K562 (cell line): ENCODE data around the gene CSMD2. TPM values are rescaled to one million over a fixed set of nuclear protein-coding genes. Genes with fewer than 3 reads are reported as not detected.

Experiments
- ATAC-seq: fragments of 200-7000 bp; cut with Tn5 transposase; 3 replicates; pipeline ENCODE4 v1.9.1; 2020; ENCODE audit warnings: moderate library complexity
- BruUV-seq: library from RNA; stranded (reverse); fragments of 400-500 nt; replicated peaks from 2 replicates; lab custom pipeline; 2021; lab: Mats Ljungman, UMichigan
- CTCF ChIA-PET: fragments of 300-600 bp; formaldehyde crosslinking; extraction: SDS; loops from one replicate; lab custom pipeline; 2021; ENCODE audit warnings: low intra/inter-chr PET ratio; lab: Yijun Ruan, JAX
- POLR2A ChIA-PET: fragments of 300-600, 350-650 bp; sonication (Branson Sonifier 250); formaldehyde crosslinking; extraction: SDS; loops from one replicate; lab custom pipeline; 2021; ENCODE audit warnings: antibody characterized with exemption, inconsistent platforms; lab: Yijun Ruan, JAX
- DNase-seq, 4 experiments: peaks; one replicate each; pipeline versions ENCODE4 v3.0.0 to v3.0.0-alpha.2; 2011 to 2018; ENCODE audit warnings: low spot score in 3 of 4, mixed read lengths in 3 of 4; ENCODE audit errors: extremely low read depth in 1 of 4
- FAIRE-seq: peaks from 2 replicates; lab custom pipeline; 2011; peaks lifted over from hg19 to GRCh38; lab: Jason Lieb, UNC
- H2AFZ ChIP-seq: 2 replicates; pipeline ENCODE4 v1.6.0; 2011; ENCODE audit warnings: low read depth, low read length, control low read depth, inconsistent platforms
- H3K27ac ChIP-seq: fragments of 200-600 bp; 3 replicates; pipeline ENCODE4 v1.8.0; 2011; ENCODE audit warnings: low read depth, mild to moderate bottlenecking, control low read depth, inconsistent platforms, low read length, moderate library complexity, mixed read lengths; ENCODE audit errors: extremely low read depth
- H3K27me3 ChIP-seq, 2 experiments: fragments of 300-600 bp in 1 of 2; 2 replicates in 1 of 2; 3 replicates in 1 of 2; pipeline versions ENCODE4 v1.6.0 to v1.8.0; 2011; ENCODE audit warnings: inconsistent platforms in 2 of 2, low read length in 2 of 2, mild to moderate bottlenecking in 1 of 2, mixed read lengths in 1 of 2, moderate library complexity in 1 of 2; ENCODE audit not compliant: control insufficient read depth in 2 of 2, insufficient read depth in 2 of 2
- H3K36me3 ChIP-seq: fragments of 300-600 bp; 3 replicates; pipeline ENCODE4 v1.8.0; 2011; ENCODE audit warnings: mild to moderate bottlenecking, low read length, inconsistent platforms; ENCODE audit not compliant: control insufficient read depth, insufficient read depth
- H3K4me1 ChIP-seq, 2 experiments: fragments of 200-600 bp in 1 of 2; replicated peaks in 1 of 2; 2 replicates in 1 of 2; 3 replicates in 1 of 2; pipeline versions ENCODE4 v1.5.1 to v1.8.0; 2011; ENCODE audit warnings: inconsistent platforms in 2 of 2, low read length in 2 of 2, mild to moderate bottlenecking in 1 of 2, mixed read lengths in 1 of 2, moderate library complexity in 1 of 2; ENCODE audit not compliant: control insufficient read depth in 2 of 2, insufficient read depth in 2 of 2
- H3K4me2 ChIP-seq: 2 replicates; pipeline ENCODE4 v1.6.1; 2011; ENCODE audit warnings: low read length, control low read depth, inconsistent platforms, mixed read lengths; ENCODE audit not compliant: insufficient read depth
- H3K4me3 ChIP-seq: fragments of 200-600 bp; sonication (generic), shearing (Covaris generic); 2 replicates; pipeline ENCODE4 v1.5.1; 2016; ENCODE audit warnings: control low read depth, inconsistent platforms
- H3K79me2 ChIP-seq: fragments of 200-600 bp; 3 replicates; pipeline ENCODE4 v1.8.0; 2011; ENCODE audit warnings: low read length, inconsistent platforms; ENCODE audit not compliant: control insufficient read depth, insufficient read depth
- H3K9ac ChIP-seq, 2 experiments: 2 replicates each; pipeline versions ENCODE4 v1.6.0 to v1.6.1; 2011; ENCODE audit warnings: low read depth in 2 of 2, low read length in 2 of 2, control low read depth in 1 of 2, inconsistent platforms in 1 of 2, mild to moderate bottlenecking in 1 of 2, mixed read lengths in 1 of 2; ENCODE audit not compliant: insufficient read depth in 1 of 2
- H3K9me1 ChIP-seq: one replicate; pipeline ENCODE4 v1.6.0; 2011; ENCODE audit warnings: inconsistent platforms, mild to moderate bottlenecking, low read length, moderate library complexity; ENCODE audit not compliant: control insufficient read depth, insufficient read depth
- H3K9me3 ChIP-seq: replicated peaks from 2 replicates; pipeline ENCODE4 v1.5.1; 2011; ENCODE audit warnings: low read depth, low read length, inconsistent platforms; ENCODE audit not compliant: control insufficient read depth, insufficient read depth
- H4K20me1 ChIP-seq: replicated peaks from 2 replicates; pipeline ENCODE4 v1.6.1; 2011; ENCODE audit warnings: low read length, inconsistent platforms, mixed read lengths; ENCODE audit not compliant: control insufficient read depth, insufficient read depth
- ARNT ChIP-seq, 2 experiments: fragments of 450-650 bp; IDR thresholded peaks; 2 replicates each; pipeline ENCODE4 v1.6.1; 2016; ENCODE audit warnings: mild to moderate bottlenecking in 1 of 2
- ATF7 ChIP-seq: fragments of 450-650 bp; IDR thresholded peaks from 2 replicates; pipeline ENCODE4 v1.7.1; 2014; ENCODE audit warnings: mild to moderate bottlenecking, moderate library complexity
- BRD4 ChIP-seq: fragments of 200-600 bp; sonication (generic); IDR thresholded peaks from 2 replicates; pipeline ENCODE4 v1.6.1; 2017; ENCODE audit warnings: inconsistent platforms
- CBFB ChIP-seq: sonication (generic); formaldehyde crosslinking; IDR thresholded peaks from 2 replicates; pipeline ENCODE4 v1.4.0; 2020; ENCODE audit warnings: mild to moderate bottlenecking, missing genetic modification reagents
- CTBP1 ChIP-seq: fragments of 450-650 bp; IDR thresholded peaks from 2 replicates; pipeline ENCODE4 v1.6.1; 2016; ENCODE audit warnings: borderline replicate concordance
- HMG20B ChIP-seq: fragments of 250-450 bp; sonication (Bioruptor Pico); IDR thresholded peaks from 2 replicates; pipeline ENCODE4 v1.5.0; 2021; ENCODE audit warnings: mild to moderate bottlenecking
- HNRNPH1 ChIP-seq: fragments of 200-400 bp; formaldehyde crosslinking; optimal IDR thresholded peaks from 2 replicates; pipeline ENCODE3; 2017; ENCODE audit warnings: low read depth, mild to moderate bottlenecking, low read length, moderate library complexity
- PHB2 ChIP-seq: fragments of 450-650 bp; IDR thresholded peaks from 2 replicates; pipeline ENCODE4 v1.6.1; 2017; ENCODE audit warnings: low read depth
- SLC30A9 ChIP-seq: fragments of 250-450 bp; sonication (Bioruptor Pico); IDR thresholded peaks from 2 replicates; pipeline ENCODE4 v1.8.0; 2022; ENCODE audit warnings: mild to moderate bottlenecking, moderate library complexity
- TEAD4 ChIP-seq, 2 experiments: sonication (generic) in 1 of 2; formaldehyde crosslinking in 1 of 2; IDR thresholded peaks; 2 replicates each; pipeline versions ENCODE4 v1.6.1 to v1.8.0; 2012 to 2022; ENCODE audit warnings: borderline replicate concordance in 1 of 2, inconsistent platforms in 1 of 2, low read length in 1 of 2, mild to moderate bottlenecking in 1 of 2, missing genetic modification reagents in 1 of 2
- TGIF2 ChIP-seq: sonication (generic); formaldehyde crosslinking; IDR thresholded peaks from 2 replicates; pipeline ENCODE4 v1.8.1; 2022; ENCODE audit warnings: mild to moderate bottlenecking, missing genetic modification reagents, moderate library complexity
- ZBTB1 ChIP-seq: sonication (generic); formaldehyde crosslinking; IDR thresholded peaks from 2 replicates; pipeline ENCODE4 v1.8.1; 2023; ENCODE audit warnings: missing genetic modification reagents, low read depth, mild to moderate bottlenecking, borderline replicate concordance
- ZNF121 ChIP-seq: sonication (generic); formaldehyde crosslinking; conservative IDR thresholded peaks from 2 replicates; pipeline ENCODE4 v1.8.0; 2022; ENCODE audit warnings: missing genetic modification reagents
- ZNF263 ChIP-seq: sonication (generic); formaldehyde crosslinking; IDR thresholded peaks from 2 replicates; pipeline ENCODE4 v1.8.0; 2022; ENCODE audit warnings: mild to moderate bottlenecking, missing genetic modification reagents, borderline replicate concordance
- WGBS: fragments of 100-300 bp; shearing (Covaris generic); methylation state at CpG from one replicate; pipeline ENCODE4 v1.1.6; 2016; ENCODE audit warnings: low coverage, mixed read lengths; ENCODE audit not compliant: insufficient coverage; ENCODE audit errors: missing lambda C conversion rate; 5-methylcytosine and 5-hydroxymethylcytosine counted together
- in situ Hi-C: fragments of 300-500 bp; cut with MboI; formaldehyde crosslinking; loops from 4 replicates; pipeline ENCODE4 v1.15.0; 2018; ENCODE audit warnings: inconsistent platforms, mixed read lengths
- intact Hi-C: fragments of 100-400 bp; cut with micrococcal nuclease; formaldehyde crosslinking; loops from 2 replicates; pipeline ENCODE4 v1.14.2; 2022
- polyA plus RNA-seq, 8 experiments: library from polyadenylated mRNA; depleted of rRNA in 4 of 8; stranded (reverse) in 5 of 8; unstranded in 3 of 8; fragments of >200 nt; fragmentation: Nextera tagmentation in 2 of 8; fragmentation: Illumina TruSeq in 1 of 8; extraction: Ambion mirVana in 2 of 8; extraction: Trizol in 1 of 8; gene quantifications; 2 replicates each; pipeline versions ENCODE4 v1.2.1 to v1.2.3, GENCODE V29; 2011 to 2014; ENCODE audit warnings: inconsistent platforms in 1 of 8, missing spikeins in 1 of 8
- total RNA-seq, 7 experiments: library from RNA; depleted of rRNA in 6 of 7; stranded (reverse); fragments of >200 nt in 6 of 7; fragmentation: Illumina TruSeq in 2 of 7; extraction: Trizol in 2 of 7; gene quantifications; 2 replicates each; pipeline versions ENCODE4 v1.2.1 to v1.2.3, GENCODE V29; 2011 to 2021; ENCODE audit warnings: low replicate concordance in 1 of 7
- TF ChIP-seq, protein P1 (sequence below): fragments of 250-450 bp; sonication (Bioruptor Pico); IDR thresholded peaks from 2 replicates; pipeline ENCODE4 v1.8.0; 2022; ENCODE audit warnings: inconsistent platforms
- TF ChIP-seq, protein P2 (sequence below): sonication (generic); formaldehyde crosslinking; IDR thresholded peaks from 2 replicates; pipeline ENCODE4 v1.8.1; 2023; ENCODE audit warnings: missing genetic modification reagents, mild to moderate bottlenecking, borderline replicate concordance

Gene CSMD2
- total and polyA plus RNA-seq, 9 of the 15 experiments (the other 6 are each of a cell fraction or from before 2014, with no cell fraction given): not detected

DNA sequence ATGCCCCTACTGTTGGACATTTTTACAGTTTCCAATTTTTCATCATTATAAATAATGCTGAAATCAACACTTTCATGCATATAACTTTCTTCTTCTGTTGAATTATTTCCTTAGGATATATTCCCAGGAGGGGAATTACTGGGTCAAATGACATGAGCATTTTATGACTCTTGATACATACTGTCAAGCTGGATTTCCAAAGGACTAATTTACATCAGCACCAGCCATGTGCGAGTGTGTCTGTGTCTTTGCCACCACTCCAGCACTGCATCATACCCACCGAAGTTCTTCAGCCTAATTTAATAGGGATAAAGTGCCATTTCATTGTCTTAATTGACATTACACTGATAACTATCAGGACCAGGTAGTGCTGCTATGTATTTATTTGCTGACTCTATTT, 146.7 kb downstream of the CSMD2 start:
- Histone ChIP-seq H4K20me1 (no peaks in the 10 kb centered on the region), H3K9me1 (no peaks in the 10 kb centered on the region), H3K9ac (no peak overlapping the region), H3K9me3 (no peaks in the 10 kb centered on the region), H3K4me1 (no peaks in the 10 kb centered on the region), H3K27me3 (no peaks in the 10 kb centered on the region; a peak in 1 of 5 replicates), H3K79me2 (no peaks in the 10 kb centered on the region), H3K27ac (no peak overlapping the region), H3K36me3 (no peaks in the 10 kb centered on the region), H2AFZ (no peak overlapping the region), H3K4me2 (no peak overlapping the region), H3K4me3 (no peak overlapping the region)
- no peak for TF ChIP-seq ZNF263 (CRISPR knock-in tag)
- no peak for TF ChIP-seq ATF7
- TF ChIP-seq ZBTB1 (CRISPR knock-in tag): no peak
- TF ChIP-seq CTBP1: no peak
- TF ChIP-seq PHB2: no peak
- no peak for TF ChIP-seq BRD4
- no peak for TF ChIP-seq TEAD4 (IDR thresholded peaks at IDR 0.05; ENCODE audit: low read length)
- TF ChIP-seq TEAD4 (CRISPR knock-in tag; IDR thresholded peaks at IDR 0.05; ENCODE audit: borderline replicate concordance): no peak
- TF ChIP-seq ZNF121 (CRISPR knock-in tag): no peak
- no peak for TF ChIP-seq SLC30A9
- no peak for TF ChIP-seq HNRNPH1
- no peak for TF ChIP-seq HMG20B (CRISPR knock-in tag)
- TF ChIP-seq CBFB: no peak
- TF ChIP-seq TGIF2 (CRISPR knock-in tag): no peak
- TF ChIP-seq ARNT (IDR thresholded peaks at IDR 0.05): no peak
- TF ChIP-seq, protein P1, sequence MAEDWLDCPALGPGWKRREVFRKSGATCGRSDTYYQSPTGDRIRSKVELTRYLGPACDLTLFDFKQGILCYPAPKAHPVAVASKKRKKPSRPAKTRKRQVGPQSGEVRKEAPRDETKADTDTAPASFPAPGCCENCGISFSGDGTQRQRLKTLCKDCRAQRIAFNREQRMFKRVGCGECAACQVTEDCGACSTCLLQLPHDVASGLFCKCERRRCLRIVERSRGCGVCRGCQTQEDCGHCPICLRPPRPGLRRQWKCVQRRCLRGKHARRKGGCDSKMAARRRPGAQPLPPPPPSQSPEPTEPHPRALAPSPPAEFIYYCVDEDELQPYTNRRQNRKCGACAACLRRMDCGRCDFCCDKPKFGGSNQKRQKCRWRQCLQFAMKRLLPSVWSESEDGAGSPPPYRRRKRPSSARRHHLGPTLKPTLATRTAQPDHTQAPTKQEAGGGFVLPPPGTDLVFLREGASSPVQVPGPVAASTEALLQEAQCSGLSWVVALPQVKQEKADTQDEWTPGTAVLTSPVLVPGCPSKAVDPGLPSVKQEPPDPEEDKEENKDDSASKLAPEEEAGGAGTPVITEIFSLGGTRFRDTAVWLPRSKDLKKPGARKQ (CRISPR knock-in tag): no peak
- TF ChIP-seq, protein P2, sequence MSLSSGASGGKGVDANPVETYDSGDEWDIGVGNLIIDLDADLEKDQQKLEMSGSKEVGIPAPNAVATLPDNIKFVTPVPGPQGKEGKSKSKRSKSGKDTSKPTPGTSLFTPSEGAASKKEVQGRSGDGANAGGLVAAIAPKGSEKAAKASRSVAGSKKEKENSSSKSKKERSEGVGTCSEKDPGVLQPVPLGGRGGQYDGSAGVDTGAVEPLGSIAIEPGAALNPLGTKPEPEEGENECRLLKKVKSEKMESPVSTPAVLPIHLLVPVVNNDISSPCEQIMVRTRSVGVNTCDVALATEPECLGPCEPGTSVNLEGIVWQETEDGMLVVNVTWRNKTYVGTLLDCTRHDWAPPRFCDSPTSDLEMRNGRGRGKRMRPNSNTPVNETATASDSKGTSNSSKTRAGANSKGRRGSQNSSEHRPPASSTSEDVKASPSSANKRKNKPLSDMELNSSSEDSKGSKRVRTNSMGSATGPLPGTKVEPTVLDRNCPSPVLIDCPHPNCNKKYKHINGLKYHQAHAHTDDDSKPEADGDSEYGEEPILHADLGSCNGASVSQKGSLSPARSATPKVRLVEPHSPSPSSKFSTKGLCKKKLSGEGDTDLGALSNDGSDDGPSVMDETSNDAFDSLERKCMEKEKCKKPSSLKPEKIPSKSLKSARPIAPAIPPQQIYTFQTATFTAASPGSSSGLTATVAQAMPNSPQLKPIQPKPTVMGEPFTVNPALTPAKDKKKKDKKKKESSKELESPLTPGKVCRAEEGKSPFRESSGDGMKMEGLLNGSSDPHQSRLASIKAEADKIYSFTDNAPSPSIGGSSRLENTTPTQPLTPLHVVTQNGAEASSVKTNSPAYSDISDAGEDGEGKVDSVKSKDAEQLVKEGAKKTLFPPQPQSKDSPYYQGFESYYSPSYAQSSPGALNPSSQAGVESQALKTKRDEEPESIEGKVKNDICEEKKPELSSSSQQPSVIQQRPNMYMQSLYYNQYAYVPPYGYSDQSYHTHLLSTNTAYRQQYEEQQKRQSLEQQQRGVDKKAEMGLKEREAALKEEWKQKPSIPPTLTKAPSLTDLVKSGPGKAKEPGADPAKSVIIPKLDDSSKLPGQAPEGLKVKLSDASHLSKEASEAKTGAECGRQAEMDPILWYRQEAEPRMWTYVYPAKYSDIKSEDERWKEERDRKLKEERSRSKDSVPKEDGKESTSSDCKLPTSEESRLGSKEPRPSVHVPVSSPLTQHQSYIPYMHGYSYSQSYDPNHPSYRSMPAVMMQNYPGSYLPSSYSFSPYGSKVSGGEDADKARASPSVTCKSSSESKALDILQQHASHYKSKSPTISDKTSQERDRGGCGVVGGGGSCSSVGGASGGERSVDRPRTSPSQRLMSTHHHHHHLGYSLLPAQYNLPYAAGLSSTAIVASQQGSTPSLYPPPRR (CRISPR knock-in tag): no peak
- ChIA-PET POLR2A (no interaction called here), CTCF (no interaction called here)
- intact Hi-C loops (no loop called here), in situ Hi-C loops (no loop called here)
- no peak for DNase-seq
- 0% methylated on average over 2 of the region's 2 CpGs for WGBS
- FAIRE-seq: no peak
- ATAC-seq: no peak
- BruUV-seq: no TSS peak
